ENCODE results near the gene KCNK5. TPM values are rescaled to one million over a fixed set of nuclear protein-coding genes. Genes with fewer than 3 reads are reported as not detected.

The KCNK5 gene
- total and polyA plus RNA-seq, 2 donors (not counting 1 experiment from before 2014, with no cell fraction given) = 0.07 TPM; not detected in 1

DNA sequence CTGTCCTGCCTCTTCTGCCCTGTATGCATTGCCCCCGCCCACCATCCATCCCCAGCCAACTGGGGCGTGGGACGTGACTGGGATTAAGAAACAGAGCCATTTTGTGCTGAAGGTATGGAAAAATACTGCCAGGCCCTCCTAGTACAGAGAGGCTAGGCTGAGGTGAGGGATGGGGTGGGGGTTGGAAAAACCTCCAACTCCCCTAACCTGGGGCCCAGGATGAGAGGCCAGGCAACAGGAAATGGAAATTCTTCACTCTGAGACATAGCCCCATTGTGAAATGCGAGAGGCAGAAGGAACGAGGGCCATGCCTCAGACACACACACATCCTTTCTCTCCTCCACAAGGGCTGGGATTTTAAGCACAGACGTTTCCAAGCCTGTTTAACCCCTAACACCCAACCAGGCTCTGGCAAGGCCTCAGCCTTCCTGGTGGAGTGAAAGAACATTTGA, 19.9 kb downstream of the KCNK5 start:
- H3K4me2 ChIP-seq (replicated peaks; ENCODE audit: low read depth, low read length, poor library complexity, severe bottlenecking) = no peak overlapping the region
- no peak overlapping the region for H3K27ac ChIP-seq (ENCODE audit: low read length in 2 of 2)
- intact Hi-C loops (cut with micrococcal nuclease) = no loop called here
- POLR2A ChIA-PET = no interaction called here
- WGBS (ENCODE audit: insufficient coverage) = 60% methylated on average over 1 of the region's 6 CpGs
- TF ChIP-seq, protein P1, sequence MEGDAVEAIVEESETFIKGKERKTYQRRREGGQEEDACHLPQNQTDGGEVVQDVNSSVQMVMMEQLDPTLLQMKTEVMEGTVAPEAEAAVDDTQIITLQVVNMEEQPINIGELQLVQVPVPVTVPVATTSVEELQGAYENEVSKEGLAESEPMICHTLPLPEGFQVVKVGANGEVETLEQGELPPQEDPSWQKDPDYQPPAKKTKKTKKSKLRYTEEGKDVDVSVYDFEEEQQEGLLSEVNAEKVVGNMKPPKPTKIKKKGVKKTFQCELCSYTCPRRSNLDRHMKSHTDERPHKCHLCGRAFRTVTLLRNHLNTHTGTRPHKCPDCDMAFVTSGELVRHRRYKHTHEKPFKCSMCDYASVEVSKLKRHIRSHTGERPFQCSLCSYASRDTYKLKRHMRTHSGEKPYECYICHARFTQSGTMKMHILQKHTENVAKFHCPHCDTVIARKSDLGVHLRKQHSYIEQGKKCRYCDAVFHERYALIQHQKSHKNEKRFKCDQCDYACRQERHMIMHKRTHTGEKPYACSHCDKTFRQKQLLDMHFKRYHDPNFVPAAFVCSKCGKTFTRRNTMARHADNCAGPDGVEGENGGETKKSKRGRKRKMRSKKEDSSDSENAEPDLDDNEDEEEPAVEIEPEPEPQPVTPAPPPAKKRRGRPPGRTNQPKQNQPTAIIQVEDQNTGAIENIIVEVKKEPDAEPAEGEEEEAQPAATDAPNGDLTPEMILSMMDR (IDR thresholded peaks at IDR 0.05) = no peak
- TF ChIP-seq EZH2 (IDR thresholded peaks at IDR 0.05; ENCODE audit: borderline replicate concordance, insufficient read depth, low read depth, low read length, poor library complexity, severe bottlenecking) = no peak
- Mint-ChIP-seq H3K4me1 (no peaks in the 10 kb centered on the region), H3K27ac (no peak overlapping the region), H3K27me3 (peaks cover 40% of the 10 kb centered on the region), H3K4me3 (no peak overlapping the region), H3K9me3 (ENCODE audit: insufficient read depth) (no peaks in the 10 kb centered on the region)
- no peak overlapping the region for H2AFZ ChIP-seq (ENCODE audit: insufficient read depth, low read depth, low read length, poor library complexity, severe bottlenecking)
- no peak overlapping the region for H3K9ac ChIP-seq (ENCODE audit: low read length)
- H3K4me3 ChIP-seq (ENCODE audit: control extremely low read depth in 1 of 5, extremely low read depth in 1 of 5, insufficient read depth in 1 of 5, low read depth in 2 of 5, low read length in 4 of 5) = no peak overlapping the region
- CTCF ChIA-PET = no interaction called here
- H3K27me3 ChIP-seq (replicated peaks in 1 of 4; ENCODE audit: control extremely low read depth in 1 of 4, control insufficient read depth in 3 of 4, insufficient read depth in 4 of 4, low read length in 3 of 4) = peaks cover 0 to 24% (median 1%) of the 10 kb centered on the region in 4 experiments
- no peaks in the 10 kb centered on the region for H4K20me1 ChIP-seq (ENCODE audit: control insufficient read depth, insufficient read depth, low read length, poor library complexity, severe bottlenecking)
- peaks cover 0 to 3% (median 0%) of the 10 kb centered on the region in 3 donors for H3K9me3 ChIP-seq (ENCODE audit: control extremely low read depth in 1 of 3, control insufficient read depth in 2 of 3, insufficient read depth in 1 of 3, low read length in 2 of 3)
- H3K4me1 ChIP-seq (ENCODE audit: control insufficient read depth in 2 of 2, insufficient read depth in 2 of 2, low read length in 2 of 2) = no peaks in the 10 kb centered on the region
- no peaks in the 10 kb centered on the region for H3K79me2 ChIP-seq (ENCODE audit: control insufficient read depth, insufficient read depth, low read length)
- DNase-seq (no peak), ATAC-seq (ENCODE audit: low read depth) (no peak)
- H3K36me3 ChIP-seq (replicated peaks in 1 of 2; ENCODE audit: control extremely low read depth in 1 of 2, control insufficient read depth in 1 of 2, extremely low read depth in 1 of 2, insufficient read depth in 2 of 2, low read length in 1 of 2) = no peaks in the 10 kb centered on the region

DNA sequence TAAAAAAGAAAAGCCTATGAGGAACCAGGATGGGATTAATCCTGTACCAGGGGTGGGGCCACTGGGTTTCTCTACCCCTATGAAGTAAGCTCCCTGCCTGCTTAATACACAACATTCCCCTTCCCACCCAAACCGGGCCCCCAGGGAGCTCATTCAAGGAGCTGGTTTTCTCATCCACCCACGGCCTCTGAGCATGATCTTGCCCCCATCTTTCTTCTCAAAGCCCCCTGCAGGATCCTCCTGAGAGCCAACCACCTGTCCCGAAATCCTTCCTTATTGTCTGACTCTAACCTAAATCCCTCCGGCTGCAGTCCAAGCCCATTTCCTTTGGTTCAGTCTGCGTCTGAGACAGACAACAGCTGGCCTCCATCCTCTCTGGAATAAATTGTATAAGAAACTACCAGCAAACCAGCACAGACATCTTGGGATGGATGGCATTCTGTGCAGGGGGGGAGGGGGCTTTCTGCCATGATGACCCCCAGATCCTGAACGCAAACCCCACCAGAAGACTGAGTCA, 21.0 kb downstream of the KCNK5 start:
- peaks cover 40% of the 10 kb centered on the region for H3K27me3 Mint-ChIP-seq

More for the DNA sequence above, 21.0 kb downstream of the KCNK5 start:
- no peaks in the 10 kb centered on the region for H3K9me3 Mint-ChIP-seq (ENCODE audit: insufficient read depth)
- intact Hi-C loops (cut with micrococcal nuclease) = no loop called here
- TF ChIP-seq, protein P1 (IDR thresholded peaks at IDR 0.05) = no peak
- TF ChIP-seq EZH2 (IDR thresholded peaks at IDR 0.05; ENCODE audit: borderline replicate concordance, insufficient read depth, low read depth, low read length, poor library complexity, severe bottlenecking) = no peak
- Histone ChIP-seq H3K4me1 (ENCODE audit: control insufficient read depth in 2 of 2, insufficient read depth in 2 of 2, low read length in 2 of 2) (no peaks in the 10 kb centered on the region), H3K27me3 (replicated peaks in 1 of 4; ENCODE audit: control extremely low read depth in 1 of 4, control insufficient read depth in 3 of 4, insufficient read depth in 4 of 4, low read length in 3 of 4) (peaks cover 0 to 33% (median 5%) of the 10 kb centered on the region in 4 experiments), H3K79me2 (ENCODE audit: control insufficient read depth, insufficient read depth, low read length) (no peaks in the 10 kb centered on the region), H4K20me1 (ENCODE audit: control insufficient read depth, insufficient read depth, low read length, poor library complexity, severe bottlenecking) (no peaks in the 10 kb centered on the region), H3K36me3 (replicated peaks in 1 of 2; ENCODE audit: control extremely low read depth in 1 of 2, control insufficient read depth in 1 of 2, extremely low read depth in 1 of 2, insufficient read depth in 2 of 2, low read length in 1 of 2) (no peaks in the 10 kb centered on the region), H3K9me3 (ENCODE audit: control extremely low read depth in 1 of 3, control insufficient read depth in 2 of 3, insufficient read depth in 1 of 3, low read length in 2 of 3) (peaks cover 0 to 4% (median 0%) of the 10 kb centered on the region in 3 donors), H3K4me3 (ENCODE audit: control extremely low read depth in 1 of 5, extremely low read depth in 1 of 5, insufficient read depth in 1 of 5, low read depth in 2 of 5, low read length in 4 of 5) (no peak overlapping the region), H3K27ac (ENCODE audit: low read length in 2 of 2) (no peak overlapping the region), H3K4me2 (replicated peaks; ENCODE audit: low read depth, low read length, poor library complexity, severe bottlenecking) (no peak overlapping the region), H3K9ac (ENCODE audit: low read length) (no peak overlapping the region), H2AFZ (ENCODE audit: insufficient read depth, low read depth, low read length, poor library complexity, severe bottlenecking) (no peak overlapping the region)
- 93% methylated on average over 4 of the region's 6 CpGs for whole genome bisulfite sequencing (ENCODE audit: insufficient coverage)
- no peak for ATAC-seq (ENCODE audit: low read depth)
- H3K4me1 Mint-ChIP-seq = no peaks in the 10 kb centered on the region
- H3K4me3 Mint-ChIP-seq = no peak overlapping the region
- POLR2A ChIA-PET = no interaction called here
- CTCF ChIA-PET = no interaction called here
- H3K27ac Mint-ChIP-seq = no peak overlapping the region
- DNase-seq = no peak
